H1 (cell line): Measurements from ENCODE around the gene KCNJ4. TPM values are rescaled to one million over a fixed set of nuclear protein-coding genes. Genes with fewer than 3 reads are reported as not detected.

Source experiments
- CTCF ChIA-PET: fragments of 300-600 bp; sonication (Branson Sonifier 250); formaldehyde crosslinking; loops from one replicate; lab custom pipeline; 2021; ENCODE audit not compliant: partially characterized antibody; lab: Charles Lee
- POLR2A ChIA-PET: fragments of 300-600 bp; sonication (Branson Sonifier 250); formaldehyde crosslinking; loops from one replicate; lab custom pipeline; 2021; ENCODE audit warnings: inconsistent platforms; ENCODE audit not compliant: partially characterized antibody; lab: Charles Lee
- DNase-seq, 2 experiments: peaks; one replicate each; pipeline versions ENCODE4 v3.0.0 to v3.0.0-alpha.2; 2010 to 2022; ENCODE audit warnings: low spot score in 2 of 2, low read depth in 1 of 2, mixed read lengths in 1 of 2
- FAIRE-seq: peaks from 2 replicates; lab custom pipeline; 2011; peaks lifted over from hg19 to GRCh38; lab: Jason Lieb, UNC
- H2AFZ ChIP-seq: 2 replicates; pipeline ENCODE4 v1.8.1; 2012; ENCODE audit warnings: low read length, inconsistent platforms
- H2AK5ac ChIP-seq: 2 replicates; pipeline ENCODE4 v1.6.1; 2013; ENCODE audit warnings: low read depth, low read length
- H2BK120ac ChIP-seq: replicated peaks from 2 replicates; pipeline ENCODE3; 2013; ENCODE audit warnings: low read depth, low read length, inconsistent platforms
- H2BK12ac ChIP-seq: 2 replicates; pipeline ENCODE4 v1.6.1; 2013; ENCODE audit warnings: low read depth, low read length
- H2BK15ac ChIP-seq: 2 replicates; pipeline ENCODE4 v1.6.1; 2013; ENCODE audit warnings: low read length
- H2BK20ac ChIP-seq: 2 replicates; pipeline ENCODE4 v1.6.1; 2013; ENCODE audit warnings: low read length
- H2BK5ac ChIP-seq: 2 replicates; pipeline ENCODE4 v1.6.1; 2013; ENCODE audit warnings: low read depth, low read length
- H3K14ac ChIP-seq: 2 replicates; pipeline ENCODE4 v1.6.1; 2013; ENCODE audit warnings: inconsistent platforms; ENCODE audit not compliant: insufficient read length
- H3K18ac ChIP-seq: 2 replicates; pipeline ENCODE4 v1.6.1; 2013; ENCODE audit warnings: low read length; ENCODE audit errors: extremely low read depth
- H3K23ac ChIP-seq: 2 replicates; pipeline ENCODE4 v1.6.1; 2013; ENCODE audit warnings: inconsistent platforms; ENCODE audit not compliant: insufficient read length
- H3K23me2 ChIP-seq: 2 replicates; pipeline ENCODE4 v1.6.1; 2013; ENCODE audit warnings: low read depth, low read length
- H3K27ac ChIP-seq: 2 replicates; pipeline ENCODE4 v1.6.1; 2011; ENCODE audit warnings: low read depth, low read length, inconsistent platforms
- H3K27me3 ChIP-seq, 4 experiments: replicated peaks in 1 of 4; 1 replicate in 1 of 4; 2 replicates in 3 of 4; pipeline versions ENCODE4 v1.6.1 to v1.8.1; 2011 to 2013; ENCODE audit warnings: low read length in 3 of 4, mild to moderate bottlenecking in 3 of 4, inconsistent platforms in 2 of 4, mixed read lengths in 2 of 4, moderate library complexity in 1 of 4; ENCODE audit not compliant: control insufficient read depth in 3 of 4, insufficient read depth in 3 of 4; ENCODE audit errors: extremely low read depth in 1 of 4
- H3K36me3 ChIP-seq, 4 experiments: 2 replicates each; pipeline versions ENCODE4 v1.6.1 to v1.8.1; 2011 to 2013; ENCODE audit warnings: mild to moderate bottlenecking in 4 of 4, low read length in 3 of 4, moderate library complexity in 2 of 4, control low read depth in 1 of 4, inconsistent platforms in 1 of 4; ENCODE audit not compliant: insufficient read depth in 4 of 4, control insufficient read depth in 2 of 4
- H3K4ac ChIP-seq: replicated peaks from 2 replicates; pipeline ENCODE3; 2013; ENCODE audit warnings: low read length, low read depth, mixed read lengths, inconsistent platforms; ENCODE audit not compliant: insufficient read length
- H3K4me1 ChIP-seq, 4 experiments: replicated peaks in 1 of 4; 1 replicate in 1 of 4; 2 replicates in 3 of 4; pipeline versions ENCODE4 v1.6.1 to v1.8.1; 2011 to 2013; ENCODE audit warnings: low read length in 3 of 4, inconsistent platforms in 2 of 4, mixed read lengths in 1 of 4; ENCODE audit not compliant: insufficient read depth in 4 of 4, control insufficient read depth in 3 of 4
- H3K4me2 ChIP-seq, 2 experiments: 2 replicates each; pipeline versions ENCODE4 v1.6.1 to v1.8.1; 2011 to 2013; ENCODE audit warnings: low read depth in 2 of 2, low read length in 2 of 2, control low read depth in 1 of 2, inconsistent platforms in 1 of 2, mild to moderate bottlenecking in 1 of 2; ENCODE audit not compliant: insufficient read depth in 1 of 2
- H3K4me3 ChIP-seq, 4 experiments: fragments of 200-600, 300-600 bp in 1 of 4; sonication (generic), shearing (Covaris generic), sonication (Bioruptor Twin) in 1 of 4; 2 replicates each; pipeline versions ENCODE4 v1.5.1 to v1.8.1; 2011 to 2016; ENCODE audit warnings: low read length in 4 of 4, low read depth in 3 of 4, control low read depth in 2 of 4, inconsistent platforms in 2 of 4, mild to moderate bottlenecking in 2 of 4, mixed read lengths in 1 of 4, moderate library complexity in 1 of 4; ENCODE audit not compliant: insufficient read depth in 2 of 4; ENCODE audit errors: extremely low read depth in 1 of 4
- H3K56ac ChIP-seq: replicated peaks from 2 replicates; pipeline ENCODE3; 2013; ENCODE audit warnings: low read depth, mild to moderate bottlenecking, mixed read lengths, low read length, inconsistent platforms; ENCODE audit not compliant: insufficient read length
- H3K79me1 ChIP-seq: 2 replicates; pipeline ENCODE4 v1.6.1; 2013; ENCODE audit warnings: low read depth, low read length, control low read depth
- H3K79me2 ChIP-seq, 2 experiments: 2 replicates each; pipeline versions ENCODE4 v1.6.1 to v1.8.1; 2012 to 2013; ENCODE audit warnings: low read length in 2 of 2, mild to moderate bottlenecking in 2 of 2, inconsistent platforms in 1 of 2; ENCODE audit not compliant: insufficient read depth in 2 of 2, control insufficient read depth in 1 of 2
- H3K9ac ChIP-seq, 4 experiments: replicated peaks in 1 of 4; 1 replicate in 1 of 4; 2 replicates in 3 of 4; pipeline versions ENCODE4 v1.6.1 to v1.8.1; 2011 to 2013; ENCODE audit warnings: low read depth in 3 of 4, low read length in 3 of 4, control low read depth in 2 of 4, mild to moderate bottlenecking in 2 of 4, moderate library complexity in 2 of 4, inconsistent platforms in 1 of 4; ENCODE audit errors: extremely low read depth in 1 of 4
- H3K9me3 ChIP-seq, 2 experiments: 2 replicates each; pipeline versions ENCODE4 v1.6.1 to v1.8.1; 2012 to 2013; ENCODE audit warnings: mild to moderate bottlenecking in 2 of 2, moderate library complexity in 2 of 2, control low read depth in 1 of 2, inconsistent platforms in 1 of 2, low read depth in 1 of 2, low read length in 1 of 2, mixed read lengths in 1 of 2; ENCODE audit not compliant: insufficient read depth in 2 of 2
- H4K20me1 ChIP-seq, 2 experiments: replicated peaks in 1 of 2; 2 replicates each; pipeline versions ENCODE3 to v1.8.1; 2011 to 2013; ENCODE audit warnings: inconsistent platforms in 2 of 2, low read length in 2 of 2, mild to moderate bottlenecking in 1 of 2; ENCODE audit not compliant: insufficient read depth in 2 of 2, control insufficient read depth in 1 of 2
- H4K5ac ChIP-seq: 2 replicates; pipeline ENCODE4 v1.6.1; 2013; ENCODE audit warnings: low read length, low read depth, mixed read lengths, inconsistent platforms; ENCODE audit not compliant: insufficient read length
- H4K8ac ChIP-seq: 2 replicates; pipeline ENCODE4 v1.8.0; 2013; ENCODE audit warnings: mild to moderate bottlenecking, moderate library complexity, low read length, inconsistent platforms; ENCODE audit not compliant: insufficient read depth; ENCODE audit errors: extremely low read depth
- H4K91ac ChIP-seq: replicated peaks from 2 replicates; pipeline ENCODE3; 2013; ENCODE audit warnings: low read length, mixed read lengths, inconsistent platforms; ENCODE audit not compliant: insufficient read length
- ASH2L ChIP-seq: fragments of 200-600, 300-600 bp; sonication (generic); IDR thresholded peaks from one replicate; pipeline ENCODE4 v1.7.1; 2017; ENCODE audit warnings: low read length
- BRCA1 ChIP-seq: IDR thresholded peaks from 2 replicates; pipeline ENCODE4 v1.6.1; 2012; ENCODE audit warnings: low read depth, low read length, improper control_type of control experiment
- CBX5 ChIP-seq: fragments of 300-800, 300-1000 bp; sonication (generic); IDR thresholded peaks from 2 replicates; pipeline ENCODE4 v1.7.1; 2016; ENCODE audit warnings: antibody characterized with exemption, low read length, low read depth
- CEBPB ChIP-seq: IDR thresholded peaks from 2 replicates; pipeline ENCODE4 v1.6.1; 2012; ENCODE audit warnings: low read depth, low read length
- HDAC2 ChIP-seq, 2 experiments: fragments of 300-600 bp in 1 of 2; sonication (generic) in 1 of 2; IDR thresholded peaks; 2 replicates each; pipeline ENCODE4 v1.6.1; 2011 to 2012; ENCODE audit warnings: low read depth in 2 of 2, low read length in 2 of 2, mild to moderate bottlenecking in 2 of 2, moderate library complexity in 2 of 2, borderline replicate concordance in 1 of 2, inconsistent platforms in 1 of 2
- SP4 ChIP-seq: IDR thresholded peaks from 2 replicates; pipeline ENCODE4 v1.6.1; 2012; ENCODE audit warnings: low read length, inconsistent platforms
- SRF ChIP-seq: IDR thresholded peaks from 2 replicates; pipeline ENCODE4 v1.6.1; 2011; ENCODE audit warnings: mild to moderate bottlenecking, low read depth, low read length, moderate library complexity
- TAF1 ChIP-seq: IDR thresholded peaks from 2 replicates; pipeline ENCODE4 v1.6.1; 2011; ENCODE audit warnings: mild to moderate bottlenecking, low read depth, low read length
- TBP ChIP-seq: IDR thresholded peaks from 2 replicates; pipeline ENCODE4 v1.6.1; 2011; ENCODE audit warnings: low read depth, low read length, improper control_type of control experiment
- WGBS, 2 experiments: shearing (Covaris generic) in 1 of 2; methylation state at CpG; one replicate each; pipeline versions ENCODE4 v1.1.6 to v1.1.7; 2013 to 2015; ENCODE audit warnings: low lambda C conversion rate in 2 of 2, mixed read lengths in 2 of 2, inconsistent platforms in 1 of 2, low coverage in 1 of 2, missing lambda C conversion rate in 1 of 2; ENCODE audit not compliant: insufficient replicate concordance in 2 of 2, insufficient coverage in 1 of 2, insufficient read length in 1 of 2; ENCODE audit errors: extremely low coverage in 1 of 2, missing lambda C conversion rate in 1 of 2; 5-methylcytosine and 5-hydroxymethylcytosine counted together
- polyA plus RNA-seq, 7 experiments: library from polyadenylated mRNA; depleted of rRNA in 3 of 7; stranded (reverse) in 5 of 7; unstranded in 2 of 7; fragments of >200 nt in 5 of 7; fragments of 200-250 nt in 2 of 7; gene quantifications; 1 replicate in 5 of 7; 2 replicates in 1 of 7; 4 replicates in 1 of 7; pipeline versions ENCODE4 v1.2.1 to v1.2.3, GENCODE V29; 2011 to 2013; ENCODE audit warnings: missing spikeins in 2 of 7, mixed read lengths in 2 of 7
- total RNA-seq: library from RNA; stranded (reverse); fragmentation: NEBNext Ultra II Directional; extraction: Animal tissue kit (Norgen Biotek cat#: 25700); gene quantifications from 2 replicates; pipeline ENCODE4 v1.2.1, GENCODE V29; 2021

The KCNJ4 gene
- total and polyA plus RNA-seq, 2 of the 8 experiments (the other 6 are each of a cell fraction or from before 2014, with no cell fraction given): 1.4 to 2.2 TPM

DNA sequence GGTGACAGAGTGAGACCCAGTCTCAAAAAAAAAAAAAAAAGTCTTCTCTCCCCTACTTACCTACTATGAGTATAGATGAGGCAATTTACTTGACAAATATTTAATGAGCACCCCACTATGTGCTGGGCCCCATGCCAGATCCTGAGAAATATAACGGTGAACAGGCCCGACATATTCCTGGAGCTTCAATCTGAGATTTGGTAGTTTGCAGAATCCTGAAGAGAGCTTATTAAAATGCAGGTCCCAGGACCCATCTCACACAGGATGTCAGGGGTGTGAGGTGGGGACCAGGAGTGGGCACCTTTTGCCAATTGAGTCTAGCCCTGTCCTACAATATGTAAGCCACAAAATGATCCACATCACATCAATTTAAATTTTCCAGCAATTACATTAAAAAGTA lies 44.0 kb downstream of the KCNJ4 start:
- no peaks in the 10 kb centered on the region for H3K23me2 ChIP-seq
- H3K79me2 ChIP-seq: no peaks in the 10 kb centered on the region
- no peak overlapping the region for H3K23ac ChIP-seq
- H3K56ac ChIP-seq: no peak overlapping the region
- peak in 1 of 2 experiments; percentile 27 for DNase-seq
- peaks cover 0 to 9% (median 2%) of the 10 kb centered on the region in 4 experiments; a peak in 4 of 7 replicates for H3K4me1 ChIP-seq
- peaks cover 0 to 3% of the 10 kb centered on the region in 2 experiments; a peak in 1 of 4 replicates for H3K9me3 ChIP-seq
- H2AK5ac ChIP-seq: no peak overlapping the region
- no peak overlapping the region for H3K14ac ChIP-seq
- no peak overlapping the region for H3K4ac ChIP-seq
- no peaks in the 10 kb centered on the region for H3K79me1 ChIP-seq
- POLR2A ChIA-PET: interaction anchor here (0.7 kb wide), 1 partner anchor 40 kb away, joined by 3 read pairs; no protein-coding TSS in a partner anchor
- H2BK5ac ChIP-seq: no peak overlapping the region
- no peak overlapping the region for H4K91ac ChIP-seq
- H3K27me3 ChIP-seq: no peaks in the 10 kb centered on the region
- FAIRE-seq: no peak
- CTCF ChIA-PET: interaction anchor here (0.5 to 6.7 kb wide), 9 partner anchors 9 to 136 kb away, joined by 3 to 49 read pairs (median 3); no protein-coding TSS in a partner anchor
- no peak overlapping the region for H3K4me3 ChIP-seq
- H2BK12ac ChIP-seq: no peak overlapping the region
- no peak overlapping the region for H2AFZ ChIP-seq
- H3K36me3 ChIP-seq: no peaks in the 10 kb centered on the region
- H4K20me1 ChIP-seq: no peaks in the 10 kb centered on the region
- H3K27ac ChIP-seq: no peak overlapping the region
- no peak overlapping the region for H3K9ac ChIP-seq
- H4K8ac ChIP-seq: no peak overlapping the region
- H4K5ac ChIP-seq: no peak overlapping the region
- 93% methylated on average over 2 of the region's 2 CpGs; no CpG with 5 or more reads in 1 of the 2 experiments for WGBS, 2 experiments
- no peak overlapping the region for H2BK120ac ChIP-seq
- no peak overlapping the region for H2BK20ac ChIP-seq
- H3K4me2 ChIP-seq: no peak overlapping the region
- H3K18ac ChIP-seq: no peak overlapping the region
- no peak overlapping the region for H2BK15ac ChIP-seq
- TF ChIP-seq TAF1: no peak
- no peak for TF ChIP-seq CBX5
- TF ChIP-seq HDAC2 (IDR thresholded peaks at IDR 0.05; ENCODE audit: borderline replicate concordance in 1 of 2, low read depth in 2 of 2, low read length in 2 of 2): no peak
- no peak for TF ChIP-seq TBP
- no peak for TF ChIP-seq CEBPB
- no peak for TF ChIP-seq BRCA1
- no peak for TF ChIP-seq ASH2L
- TF ChIP-seq SRF: no peak
- TF ChIP-seq SP4: no peak
